HG02678 (cell line): Measurements from ENCODE around the gene ATXN7.

Experiments used
- ATAC-seq: cut with Tn5 transposase; IDR thresholded peaks from one replicate; pipeline ENCODE4 v1.9.1; 2021; ENCODE audit warnings: mild to moderate bottlenecking, moderate library complexity; ENCODE audit not compliant: unreplicated experiment

The ATXN7 gene

GRCh38 chr3:64010199-64010598, 146.5 kb downstream of the ATXN7 start:
- no peak for ATAC-seq

- ATAC-seq, result no peak
These were observed 148.0 kb downstream of the ATXN7 start for GRCh38 chr3:64011685-64012084.

DNA sequence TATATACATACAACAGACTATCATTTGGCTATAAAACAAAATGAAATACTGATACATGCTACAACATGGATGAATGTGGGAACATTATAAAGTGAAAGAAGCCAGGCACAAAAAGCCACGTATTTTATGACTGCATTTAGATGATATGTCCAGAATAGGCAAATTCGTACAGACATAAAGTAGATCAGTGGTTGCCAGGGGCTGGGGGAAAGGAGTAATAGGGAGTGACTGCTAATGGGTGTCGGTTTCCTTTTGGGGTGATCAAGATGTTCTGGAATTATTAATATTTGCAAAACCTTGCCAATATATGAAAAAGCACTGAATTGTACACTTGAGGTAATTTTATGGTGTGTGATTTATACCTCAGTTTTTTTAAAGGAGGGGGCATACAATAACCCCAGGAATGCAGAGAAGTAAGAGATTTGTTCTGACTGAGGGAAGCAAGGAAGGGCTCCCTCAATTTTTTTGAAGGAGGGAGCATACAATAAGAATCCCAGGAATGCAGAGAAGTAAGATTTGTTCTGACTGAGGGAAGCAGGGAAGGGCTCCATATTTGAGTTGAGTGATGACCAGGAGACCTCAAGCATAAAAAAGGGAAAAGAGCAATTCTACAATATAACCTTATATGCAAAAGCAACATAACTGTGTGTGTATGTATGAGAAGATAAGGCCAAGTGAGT, 153.4 kb downstream of the ATXN7 start:
- ATAC-seq, result no peak

DNA sequence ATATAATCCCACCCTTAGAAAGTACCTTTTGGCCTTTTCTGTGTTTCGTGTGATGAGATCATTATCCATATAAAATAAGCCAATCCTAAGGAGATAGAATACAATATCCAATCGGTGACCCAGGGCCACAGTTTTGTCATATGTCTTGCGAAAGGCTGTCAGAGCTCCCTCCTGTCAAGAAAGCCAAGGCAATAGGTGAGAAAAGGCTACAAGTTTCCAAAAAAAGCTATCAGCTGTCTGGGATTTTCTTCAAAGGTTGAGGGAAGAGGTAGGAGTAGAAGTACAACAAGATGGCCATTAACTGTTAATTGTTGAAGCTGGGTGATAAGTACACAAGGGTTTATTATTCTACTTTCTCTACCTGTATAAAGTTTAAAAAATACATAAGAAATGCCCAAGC, 155.6 kb downstream of the ATXN7 start:
- ATAC-seq, result no peak

GRCh38 chr3:64019879-64020278, 156.2 kb downstream of the ATXN7 start:
- no peak for ATAC-seq

GRCh38 chr3:64021922-64022321, 158.3 kb downstream of the ATXN7 start:
- no peak for ATAC-seq

DNA sequence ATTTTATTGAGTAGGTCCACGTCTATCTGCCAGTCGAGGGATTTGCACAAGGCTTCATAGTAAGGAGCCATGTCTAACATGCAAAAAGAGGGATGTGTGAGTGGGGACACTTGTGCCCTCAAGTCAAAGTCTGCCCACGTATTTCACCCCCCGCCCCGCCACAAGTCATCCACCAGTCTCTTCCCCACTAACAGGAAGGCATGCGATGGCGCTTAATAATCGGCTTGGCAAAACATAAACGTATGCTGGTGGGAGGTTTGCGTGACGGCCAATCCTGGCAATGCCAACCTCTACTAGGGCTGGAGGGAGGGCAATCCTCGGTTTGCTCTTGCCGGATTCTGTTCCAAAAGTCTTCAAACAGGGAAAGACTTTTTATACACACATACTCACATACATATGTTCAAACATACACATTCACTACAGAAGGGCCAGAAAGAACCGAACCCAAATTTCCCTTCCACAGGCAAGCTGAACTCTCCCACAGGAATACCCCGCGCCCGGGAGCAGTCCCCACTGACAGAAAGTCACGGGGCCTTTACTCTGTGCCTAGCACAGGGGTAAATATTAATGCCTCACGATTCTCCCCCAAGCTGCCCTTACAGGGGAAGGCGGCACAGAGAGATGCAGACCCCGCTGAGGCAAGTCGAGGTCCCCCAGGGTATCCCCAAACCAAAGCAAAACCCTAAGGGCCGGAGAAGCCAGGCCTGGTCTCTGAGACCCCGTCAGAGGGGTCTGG, 159.0 kb downstream of the ATXN7 start:
- ATAC-seq, result no peak

DNA sequence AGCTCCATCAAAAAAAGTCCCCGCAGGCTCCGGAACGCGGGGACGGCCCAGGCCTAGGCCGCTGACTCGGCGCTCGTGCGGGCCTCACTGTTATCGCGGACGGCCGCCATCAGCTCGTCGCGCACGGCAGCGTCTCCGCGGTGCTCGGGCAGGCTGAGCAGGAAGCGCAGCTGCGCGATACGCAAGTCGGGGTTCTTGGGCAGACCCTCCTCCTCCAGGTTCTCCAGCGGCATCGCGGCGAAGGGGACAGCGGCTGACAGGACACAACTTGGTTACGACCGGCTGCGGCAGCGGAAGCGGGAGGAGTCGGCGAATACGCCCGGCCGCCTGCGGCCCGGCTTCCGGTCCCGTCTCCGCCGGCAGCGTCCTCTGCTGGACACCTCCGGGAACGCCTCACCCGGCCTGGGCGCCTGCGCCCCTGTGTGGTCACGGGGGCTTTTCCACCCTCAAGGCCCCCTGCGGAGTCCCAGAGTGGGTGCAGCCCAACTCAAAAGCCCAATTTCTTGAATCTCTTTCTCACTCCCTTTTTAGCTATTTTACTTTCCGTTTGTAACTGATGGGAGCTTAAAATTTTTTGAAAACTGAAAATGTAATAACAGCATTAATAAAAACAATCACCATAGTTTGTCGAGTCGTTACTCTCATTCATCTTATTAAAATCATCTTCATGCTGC, 159.7 kb downstream of the ATXN7 start, which contains the start of gene PSMD6:
Gene PSMD6, minus strand, starts transcription at position 308 of the 674 bp plus-strand sequence. Its CDS starts 75 bp downstream, at position 233.
- ATAC-seq, result peak; percentile 98

- ATAC-seq, result peak; percentile 1
These were observed 160.2 kb downstream of the ATXN7 start for GRCh38 chr3:64023861-64024223.

DNA sequence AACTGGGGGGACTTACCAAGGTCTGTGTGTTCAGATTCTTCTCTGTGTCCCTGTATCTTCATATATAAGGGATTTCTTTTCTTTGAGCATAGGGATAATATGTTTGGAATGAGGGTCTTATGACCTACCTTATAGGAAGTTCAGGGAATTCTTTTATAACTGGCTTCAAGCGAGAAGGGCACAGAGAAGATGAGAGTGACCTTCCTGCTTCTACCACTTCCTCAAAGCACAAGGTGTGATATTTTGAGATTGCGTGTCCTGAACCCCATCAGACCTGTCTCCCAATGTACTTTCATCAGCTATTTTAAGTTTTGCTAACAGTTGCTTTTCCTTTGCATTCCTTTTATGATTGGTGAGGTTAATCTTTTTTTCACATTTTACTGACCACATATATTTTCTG, 162.7 kb downstream of the ATXN7 start:
- no peak for ATAC-seq

- ATAC-seq, result no peak
These were observed 164.0 kb downstream of the ATXN7 start for GRCh38 chr3:64027658-64028057.

DNA sequence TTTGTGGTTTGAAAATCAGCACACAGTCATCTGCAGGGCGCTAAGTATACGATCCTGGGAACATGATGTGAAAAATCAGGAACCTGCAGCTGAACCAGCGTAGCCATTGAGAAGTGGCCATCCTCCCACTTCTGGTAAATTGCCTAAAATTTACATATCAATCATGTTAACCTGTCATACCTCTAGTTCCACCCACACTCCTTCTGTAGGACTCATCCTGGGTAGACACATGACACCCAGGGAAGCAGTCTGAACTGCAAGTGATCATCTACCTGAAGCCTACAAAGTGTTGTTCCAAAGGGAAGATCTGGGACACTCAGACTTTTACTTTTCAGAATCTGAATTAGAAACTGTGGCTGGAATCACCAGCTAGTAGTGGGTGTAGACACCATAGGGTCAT, 165.1 kb downstream of the ATXN7 start:
- ATAC-seq, result no peak

DNA sequence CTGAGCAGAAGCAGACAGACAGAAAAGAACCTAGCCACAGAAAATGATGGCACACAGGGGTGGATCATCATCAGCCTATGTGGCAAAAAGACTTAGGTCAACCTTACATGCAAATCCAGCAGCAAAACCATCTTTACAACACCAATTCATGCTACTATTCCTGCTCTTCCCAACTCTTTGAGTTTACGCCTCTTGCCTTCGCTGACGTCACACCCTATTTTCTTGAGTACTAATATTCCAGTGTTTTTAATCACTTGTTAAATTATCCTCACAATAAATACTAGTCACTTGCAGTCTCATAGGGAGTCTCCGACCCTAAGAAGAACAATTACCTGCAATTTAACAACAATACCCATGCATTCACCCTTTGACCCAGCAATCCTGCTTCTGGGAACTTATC, 165.6 kb downstream of the ATXN7 start:
- ATAC-seq, result no peak

- ATAC-seq, result peak; percentile 98
These were observed 167.1 kb downstream of the ATXN7 start for GRCh38 chr3:64030741-64031140.

DNA sequence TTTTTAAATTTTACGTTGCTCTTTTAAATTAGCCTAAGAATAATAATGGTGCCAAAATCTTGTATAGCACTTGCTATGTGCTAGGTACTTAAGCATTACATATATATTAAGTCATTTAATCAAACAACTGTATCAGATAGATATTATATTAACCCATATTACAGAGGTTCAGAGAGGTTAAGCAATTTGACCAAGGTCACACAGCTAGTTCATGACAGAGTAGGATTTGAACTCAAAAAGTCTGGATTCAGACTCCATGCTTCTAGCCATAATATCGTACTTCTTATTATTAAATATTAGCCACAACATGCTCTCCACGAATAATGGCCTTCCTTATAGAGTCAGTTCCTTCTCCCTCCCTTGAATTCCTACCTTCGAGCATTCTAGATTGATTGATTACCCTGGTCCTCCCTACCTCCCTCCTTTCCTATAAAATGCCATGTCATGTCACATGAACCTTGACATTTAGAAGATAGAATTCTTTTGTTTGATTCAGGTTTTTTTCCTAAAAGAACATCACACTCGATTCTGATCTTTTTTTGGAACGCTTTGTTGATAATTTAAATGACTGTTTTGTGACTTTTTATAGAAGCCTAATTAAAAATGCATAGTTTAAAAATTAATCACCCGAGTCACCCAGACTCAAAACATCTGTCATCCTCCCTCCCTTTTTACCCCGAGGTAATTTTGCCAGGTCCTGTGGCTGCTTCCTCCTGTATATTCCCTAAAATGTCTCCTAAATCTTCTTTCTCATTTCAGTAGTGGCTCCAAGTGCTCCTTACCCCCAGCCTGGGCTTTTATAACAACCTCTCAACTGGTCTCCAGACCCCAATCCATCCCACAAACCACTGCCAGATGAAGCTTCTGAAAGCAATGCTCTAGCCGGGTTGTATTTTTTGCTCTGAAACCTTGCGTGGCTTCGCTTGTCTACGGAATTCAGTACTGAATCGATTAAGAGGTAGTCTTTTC, 168.2 kb downstream of the ATXN7 start:
- ATAC-seq, result no peak

- ATAC-seq, result no peak
These were observed 169.4 kb downstream of the ATXN7 start for GRCh38 chr3:64033069-64033468.

GRCh38 chr3:64037084-64037483, 173.4 kb downstream of the ATXN7 start:
- ATAC-seq, result no peak

GRCh38 chr3:64038253-64038767, 174.6 kb downstream of the ATXN7 start:
- ATAC-seq, result no peak

DNA sequence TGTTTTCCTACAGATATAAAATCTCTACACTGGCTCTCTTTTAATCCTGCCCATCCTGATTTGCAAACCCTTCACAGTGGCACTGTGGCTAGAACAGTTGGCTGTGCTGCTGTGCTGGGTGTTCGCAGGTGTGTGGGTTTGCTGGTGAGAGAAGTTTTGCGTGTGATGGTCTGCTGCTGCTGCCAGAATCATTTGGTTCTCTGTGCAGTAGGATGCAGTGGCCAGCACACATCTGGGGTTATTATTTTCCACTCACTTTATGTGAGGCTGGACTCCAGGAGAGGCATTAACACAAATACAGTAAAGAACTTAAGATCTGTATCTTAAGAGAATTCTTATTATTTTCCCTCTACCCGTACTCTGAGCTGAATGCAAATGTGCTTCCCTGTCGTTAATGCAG, 175.7 kb downstream of the ATXN7 start:
- ATAC-seq, result no peak

DNA sequence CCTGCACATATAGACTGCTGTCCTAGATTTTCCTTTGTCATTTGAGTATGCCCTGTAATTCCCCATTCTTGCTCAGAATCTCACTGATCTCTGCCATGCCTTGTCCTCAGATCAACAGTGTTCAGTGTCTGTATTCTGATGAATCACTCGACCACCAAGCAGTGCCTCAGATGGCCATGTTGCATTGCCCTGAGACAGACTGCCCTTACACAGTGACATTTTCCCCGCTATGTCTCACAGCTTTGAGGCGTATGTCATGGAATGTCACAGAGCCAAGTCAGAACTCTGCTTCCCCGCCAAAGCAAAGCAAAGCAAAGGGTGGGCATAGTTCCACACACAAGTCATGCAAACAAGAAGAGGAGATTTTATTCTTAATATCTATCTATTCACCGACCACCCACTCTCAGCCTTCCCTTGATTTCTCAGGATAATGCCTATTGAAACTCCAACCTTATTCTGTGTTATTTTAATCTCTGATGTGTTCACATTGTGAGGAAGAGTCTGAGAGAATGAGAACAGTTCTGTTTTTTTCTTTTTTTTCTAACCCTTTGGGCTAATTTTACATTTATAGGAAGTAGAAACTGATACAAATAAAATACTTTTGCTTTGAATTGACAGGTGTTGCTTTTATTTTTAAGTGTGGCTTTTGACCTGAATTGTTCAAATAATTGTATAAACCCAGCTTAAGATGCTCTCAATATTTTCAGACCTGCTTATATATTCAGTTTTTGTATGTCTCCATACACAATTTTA, 176.5 kb downstream of the ATXN7 start:
- no peak for ATAC-seq
